PC-3 (cell line): ENCODE measurements around the gene USP2.
"Not testable (repeated sequence)": the region's sequence is repeated elsewhere in the genome, so short reads cannot be mapped to it uniquely, and the experiment has no call there.

ENCODE experiments used
- EZH2 ChIP-seq: fragments of 300-600 bp; sonication (generic); IDR thresholded peaks from one replicate; pipeline ENCODE4 v1.6.1; 2017; ENCODE audit warnings: antibody characterized with exemption, mild to moderate bottlenecking, low read length; ENCODE audit not compliant: unreplicated experiment
- TF ChIP-seq, protein P1 (sequence below): fragments of 300-600 bp; sonication (generic); conservative IDR thresholded peaks from 2 replicates; pipeline ENCODE4 v1.5.1; 2017; ENCODE audit warnings: antibody characterized with exemption, low read depth, mild to moderate bottlenecking, low read length

DNA sequence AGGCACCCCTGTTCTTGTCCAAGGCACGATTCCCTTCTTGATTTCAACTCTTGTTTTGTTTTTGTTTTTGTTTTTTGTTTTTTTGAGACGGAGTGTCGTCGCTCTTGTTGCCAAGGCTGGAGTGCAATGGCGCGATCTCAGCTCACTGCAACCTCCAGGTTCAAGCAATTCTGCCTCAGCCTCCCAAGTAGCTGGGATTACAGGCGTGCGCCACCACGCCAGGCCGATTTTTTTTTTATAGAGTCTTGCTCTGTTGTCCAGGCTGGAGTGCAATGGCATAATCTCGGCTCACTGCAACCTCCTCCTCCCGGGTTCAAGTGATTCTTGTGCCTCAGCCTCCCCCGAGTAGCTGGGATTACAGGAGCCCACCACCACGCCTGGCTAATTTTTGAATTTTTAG is 1.0 kb upstream of the USP2 start:
- TF ChIP-seq, protein P1, sequence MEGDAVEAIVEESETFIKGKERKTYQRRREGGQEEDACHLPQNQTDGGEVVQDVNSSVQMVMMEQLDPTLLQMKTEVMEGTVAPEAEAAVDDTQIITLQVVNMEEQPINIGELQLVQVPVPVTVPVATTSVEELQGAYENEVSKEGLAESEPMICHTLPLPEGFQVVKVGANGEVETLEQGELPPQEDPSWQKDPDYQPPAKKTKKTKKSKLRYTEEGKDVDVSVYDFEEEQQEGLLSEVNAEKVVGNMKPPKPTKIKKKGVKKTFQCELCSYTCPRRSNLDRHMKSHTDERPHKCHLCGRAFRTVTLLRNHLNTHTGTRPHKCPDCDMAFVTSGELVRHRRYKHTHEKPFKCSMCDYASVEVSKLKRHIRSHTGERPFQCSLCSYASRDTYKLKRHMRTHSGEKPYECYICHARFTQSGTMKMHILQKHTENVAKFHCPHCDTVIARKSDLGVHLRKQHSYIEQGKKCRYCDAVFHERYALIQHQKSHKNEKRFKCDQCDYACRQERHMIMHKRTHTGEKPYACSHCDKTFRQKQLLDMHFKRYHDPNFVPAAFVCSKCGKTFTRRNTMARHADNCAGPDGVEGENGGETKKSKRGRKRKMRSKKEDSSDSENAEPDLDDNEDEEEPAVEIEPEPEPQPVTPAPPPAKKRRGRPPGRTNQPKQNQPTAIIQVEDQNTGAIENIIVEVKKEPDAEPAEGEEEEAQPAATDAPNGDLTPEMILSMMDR, result not testable (repeated sequence)
- not testable (repeated sequence) for TF ChIP-seq EZH2
